IMR-90 (cell line): ENCODE data around the gene INPP5A. TPM values are rescaled to one million over a fixed set of nuclear protein-coding genes. Genes with fewer than 3 reads are reported as not detected.

Experiments
- ATAC-seq: fragments of 200-7000 bp; cut with Tn5 transposase; 2 replicates; pipeline ENCODE4 v1.9.1; 2020; ENCODE audit warnings: low read depth, mild to moderate bottlenecking, moderate library complexity
- BruUV-seq: library from RNA; stranded (reverse); fragments of 400-500 nt; replicated peaks from 2 replicates; lab custom pipeline; 2021; lab: Mats Ljungman, UMichigan
- CTCF ChIA-PET: fragments of 300-600 bp; formaldehyde crosslinking; extraction: SDS; loops from one replicate; lab custom pipeline; 2021; ENCODE audit warnings: antibody characterized with exemption; lab: Yijun Ruan, JAX
- POLR2A ChIA-PET: fragments of 300-600 bp; sonication (Branson Sonifier 250); formaldehyde crosslinking; loops from one replicate; lab custom pipeline; 2022; ENCODE audit warnings: antibody characterized with exemption; ENCODE audit not compliant: unreplicated experiment; lab: Charles Lee
- DNase-seq: peaks from one replicate; pipeline ENCODE4 v3.0.0; 2013
- H2AFZ ChIP-seq: replicated peaks from 2 replicates; pipeline ENCODE3; 2013; ENCODE audit warnings: low read length, mild to moderate bottlenecking; ENCODE audit not compliant: poor library complexity
- H2AK5ac ChIP-seq: 2 replicates; pipeline ENCODE4 v1.6.1; 2013; ENCODE audit warnings: low read depth, low read length, inconsistent platforms
- H2AK9ac ChIP-seq: replicated peaks from 2 replicates; pipeline ENCODE3; 2013; ENCODE audit warnings: mild to moderate bottlenecking, low read depth, low read length, moderate library complexity; ENCODE audit not compliant: poor library complexity
- H2BK120ac ChIP-seq: 2 replicates; pipeline ENCODE4 v1.6.1; 2013; ENCODE audit warnings: low read depth, low read length, inconsistent platforms
- H2BK15ac ChIP-seq: 3 replicates; pipeline ENCODE4 v1.6.1; 2013; ENCODE audit warnings: low read depth, low read length, inconsistent platforms
- H2BK20ac ChIP-seq: 2 replicates; pipeline ENCODE4 v1.6.1; 2013; ENCODE audit warnings: low read depth, mild to moderate bottlenecking, inconsistent platforms, low read length, moderate library complexity
- H2BK5ac ChIP-seq: 2 replicates; pipeline ENCODE4 v1.6.1; 2013; ENCODE audit warnings: mild to moderate bottlenecking, low read depth, low read length, inconsistent platforms; ENCODE audit not compliant: poor library complexity, severe bottlenecking
- H3K14ac ChIP-seq: replicated peaks from 2 replicates; pipeline ENCODE4 v1.6.1; 2013; ENCODE audit warnings: low read depth, low read length, inconsistent platforms
- H3K18ac ChIP-seq: 2 replicates; pipeline ENCODE4 v1.6.1; 2013; ENCODE audit warnings: low read depth, low read length, control low read depth
- H3K23ac ChIP-seq: 2 replicates; pipeline ENCODE4 v1.6.1; 2013; ENCODE audit warnings: low read depth, low read length, inconsistent platforms
- H3K27ac ChIP-seq: 2 replicates; pipeline ENCODE4 v1.5.1; 2013; ENCODE audit warnings: mild to moderate bottlenecking, control low read depth, low read length; ENCODE audit not compliant: insufficient read depth
- H3K27me3 ChIP-seq: 2 replicates; pipeline ENCODE4 v1.6.1; 2013; ENCODE audit warnings: low read length; ENCODE audit not compliant: control insufficient read depth, insufficient read depth
- H3K36me3 ChIP-seq: 2 replicates; pipeline ENCODE4 v1.6.1; 2013; ENCODE audit warnings: low read length, mixed read lengths; ENCODE audit not compliant: control insufficient read depth, insufficient read depth
- H3K4ac ChIP-seq: 2 replicates; pipeline ENCODE4 v1.6.1; 2013; ENCODE audit warnings: low read depth, low read length, inconsistent platforms
- H3K4me1 ChIP-seq: 2 replicates; pipeline ENCODE4 v1.6.1; 2013; ENCODE audit warnings: low read length, mixed read lengths; ENCODE audit not compliant: control insufficient read depth, insufficient read depth
- H3K4me2 ChIP-seq: 2 replicates; pipeline ENCODE4 v1.6.1; 2013; ENCODE audit warnings: low read depth, mild to moderate bottlenecking, control low read depth, low read length, moderate library complexity
- H3K4me3 ChIP-seq: 2 replicates; pipeline ENCODE4 v1.5.1; 2013; ENCODE audit warnings: low read depth, mild to moderate bottlenecking, control low read depth, low read length, moderate library complexity; ENCODE audit not compliant: insufficient read depth
- H3K56ac ChIP-seq: 2 replicates; pipeline ENCODE4 v1.6.1; 2013; ENCODE audit warnings: low read length, inconsistent platforms; ENCODE audit not compliant: insufficient read depth; ENCODE audit errors: extremely low read depth
- H3K79me1 ChIP-seq, 2 experiments: 2 replicates each; pipeline ENCODE4 v1.6.1; 2013; ENCODE audit warnings: low read length in 2 of 2, inconsistent platforms in 1 of 2, low read depth in 1 of 2
- H3K9ac ChIP-seq: 2 replicates; pipeline ENCODE4 v1.6.1; 2013; ENCODE audit warnings: low read depth, low read length, control low read depth
- H3K9me1 ChIP-seq: 2 replicates; pipeline ENCODE4 v1.6.1; 2013; ENCODE audit warnings: low read length, inconsistent platforms; ENCODE audit not compliant: insufficient read depth
- H3K9me3 ChIP-seq: 2 replicates; pipeline ENCODE4 v1.6.1; 2013; ENCODE audit warnings: low read length; ENCODE audit not compliant: control insufficient read depth, insufficient read depth
- H4K20me1 ChIP-seq: 2 replicates; pipeline ENCODE4 v1.6.1; 2013; ENCODE audit warnings: low read length, inconsistent platforms; ENCODE audit not compliant: insufficient read depth
- H4K5ac ChIP-seq: 2 replicates; pipeline ENCODE4 v1.6.1; 2013; ENCODE audit warnings: mild to moderate bottlenecking, low read depth, low read length, control low read depth
- H4K8ac ChIP-seq, 2 experiments: 2 replicates each; pipeline ENCODE4 v1.6.1; 2013; ENCODE audit warnings: low read depth in 2 of 2, low read length in 2 of 2, control low read depth in 1 of 2, inconsistent platforms in 1 of 2
- H4K91ac ChIP-seq: 2 replicates; pipeline ENCODE4 v1.6.1; 2013; ENCODE audit warnings: low read depth, low read length, inconsistent platforms; ENCODE audit not compliant: insufficient read depth
- BHLHE40 ChIP-seq: fragments of 150-350 bp; IDR thresholded peaks from 2 replicates; pipeline ENCODE4 v1.6.1; 2016; ENCODE audit warnings: mild to moderate bottlenecking, low read depth, low read length
- CHD1 ChIP-seq: IDR thresholded peaks from 2 replicates; pipeline ENCODE4 v1.6.1; 2012; ENCODE audit warnings: low read depth, low read length, improper control_type of control experiment
- FOS ChIP-seq: fragments of 150-350 bp; IDR thresholded peaks from 2 replicates; pipeline ENCODE4 v1.6.1; 2016; ENCODE audit warnings: low read depth, low read length
- MXI1 ChIP-seq: IDR thresholded peaks from 2 replicates; pipeline ENCODE4 v1.6.1; 2012; ENCODE audit warnings: low read depth, mild to moderate bottlenecking, low read length, moderate library complexity, borderline replicate concordance
- POLR2A ChIP-seq: IDR thresholded peaks from 2 replicates; pipeline ENCODE4 v1.6.1; 2012; ENCODE audit warnings: mild to moderate bottlenecking, low read depth, low read length
- RAD21 ChIP-seq: IDR thresholded peaks from 2 replicates; pipeline ENCODE4 v1.6.1; 2012; ENCODE audit warnings: low read length, improper control_type of control experiment
- WGBS, 2 experiments: methylation state at CpG; one replicate each; pipeline versions ENCODE4 v1.1.5 to v1.1.7; 2013; ENCODE audit warnings: missing lambda C conversion rate in 2 of 2; ENCODE audit not compliant: insufficient read length in 1 of 2; ENCODE audit errors: extremely low coverage in 2 of 2; 5-methylcytosine and 5-hydroxymethylcytosine counted together
- dilution Hi-C: fragments of 300-500 bp; cut with HindIII; formaldehyde crosslinking; loops from one replicate; pipeline ENCODE4 v1.14.3; 2018; ENCODE audit warnings: low sequenced_read_pairs; ENCODE audit not compliant: unreplicated experiment
- in situ Hi-C: fragments of 300-500 bp; cut with MboI; formaldehyde crosslinking; loops from 3 replicates; pipeline ENCODE4 v1.14.3; 2019; ENCODE audit warnings: low sequenced_read_pairs, inconsistent platforms, mixed read lengths
- intact Hi-C: fragments of 100-400 bp; cut with micrococcal nuclease; formaldehyde crosslinking; loops from 2 replicates; pipeline ENCODE4 v1.10.0; 2022
- polyA plus RNA-seq, 3 experiments: library from polyadenylated mRNA; depleted of rRNA; stranded (reverse); fragments of >200 nt; gene quantifications; 2 replicates each; pipeline ENCODE4 v1.2.3, GENCODE V29; 2012; ENCODE audit warnings: low replicate concordance in 1 of 3
- total RNA-seq: library from RNA; depleted of rRNA; stranded (reverse); fragments of >200 nt; gene quantifications from 2 replicates; pipeline ENCODE4 v1.2.3, GENCODE V29; 2012

Gene INPP5A
- total and polyA plus RNA-seq, 2 of the 4 experiments (the other 2 are of a cell fraction), result 21.4 to 36.7 TPM

DNA sequence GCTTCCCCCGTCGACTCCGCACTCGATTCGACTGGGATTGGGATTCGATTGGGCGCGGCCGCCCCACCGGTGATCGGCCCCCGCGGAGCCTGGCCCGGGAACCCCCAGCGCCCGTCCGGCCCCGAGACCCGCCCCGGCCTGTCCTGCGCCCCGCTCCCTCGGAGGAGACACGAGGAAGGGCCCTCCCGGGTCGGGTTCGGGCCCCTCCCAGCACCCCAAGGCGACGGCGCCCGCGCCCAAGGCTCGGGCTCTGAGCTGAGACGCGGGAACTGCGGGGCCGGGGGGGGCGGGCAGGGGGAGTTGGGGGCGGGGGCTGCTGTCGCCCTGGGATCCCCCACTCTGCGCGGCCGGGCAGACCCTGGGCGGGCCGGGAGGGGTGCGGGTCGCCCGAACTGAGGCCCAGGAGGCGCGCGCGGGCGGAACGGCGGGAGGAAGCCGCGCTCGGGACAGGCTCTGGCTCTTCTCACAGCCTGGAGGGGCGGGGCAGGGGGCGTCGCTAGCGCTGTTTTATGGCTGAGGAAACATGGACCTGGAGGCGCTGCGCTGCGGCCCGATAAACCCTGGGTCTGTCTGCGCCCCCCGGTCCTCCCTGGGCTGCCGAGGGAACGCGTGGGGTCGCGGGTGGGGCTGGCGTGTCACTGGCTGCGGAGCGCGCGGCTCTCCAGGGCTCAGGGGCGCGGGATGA is 250.1 kb downstream of the INPP5A start:
- Histone ChIP-seq H4K5ac (no peak overlapping the region), H2AK9ac (peak overlapping the region; percentile 28), H2BK120ac (no peak overlapping the region), H3K79me1 (no peaks in the 10 kb centered on the region), H4K20me1 (no peaks in the 10 kb centered on the region), H3K36me3 (0 out of 2 replicates have a peak, but pooled peaks cover 2% of the 10 kb centered on the region), H3K9me1 (no peaks in the 10 kb centered on the region), H2BK5ac (no peak overlapping the region), H3K18ac (no peak overlapping the region), H3K4me3 (no peak overlapping the region), H4K8ac (no peak overlapping the region), H3K4me1 (no peaks in the 10 kb centered on the region), H2AFZ (no peak overlapping the region), H3K23ac (no peak overlapping the region), H2BK15ac (no peak overlapping the region), H3K27me3 (peaks cover 66% of the 10 kb centered on the region), H3K27ac (no peak overlapping the region), H4K91ac (no peak overlapping the region), H3K9ac (no peak overlapping the region), H2BK20ac (no peak overlapping the region), H2AK5ac (no peak overlapping the region), H3K9me3 (peaks cover 5% of the 10 kb centered on the region; the same call in 1 of the 2 replicates), H3K14ac (no peak overlapping the region), H3K4ac (no peak overlapping the region), H3K56ac (no peak overlapping the region), H3K4me2 (no peak overlapping the region)
- CTCF ChIA-PET, result no interaction called here
- ATAC-seq (no peak), DNase-seq (no peak)
- POLR2A ChIA-PET, result no interaction called here
- 2% methylated on average over 20 of the region's 80 CpGs; no CpG with 5 or more reads in 1 of the 2 experiments for WGBS, 2 experiments
- in situ Hi-C loops, result no loop called here
- intact Hi-C loops, result loop anchor here (1.0 kb wide), 1 partner anchor 133 kb away; no protein-coding TSS in a partner anchor
- dilution Hi-C loops, result no loop called here
- TF ChIP-seq BHLHE40, result no peak
- TF ChIP-seq POLR2A, result no peak
- TF ChIP-seq RAD21, result no peak
- TF ChIP-seq CHD1, result no peak
- TF ChIP-seq MXI1, result no peak
- no peak for TF ChIP-seq FOS
- BruUV-seq, result no TSS peak
